GM18517 (cell line): ENCODE measurements around the gene POU2AF3.

Source experiments
- ATAC-seq: cut with Tn5 transposase; IDR thresholded peaks from one replicate; pipeline ENCODE4 v1.9.1; 2021; ENCODE audit warnings: mild to moderate bottlenecking, moderate library complexity; ENCODE audit not compliant: unreplicated experiment

The POU2AF3 gene

GRCh38 chr11:111351374-111352055, 53.2 kb downstream of the POU2AF3 start:
- ATAC-seq: no peak

GRCh38 chr11:111352231-111352746, 53.9 kb downstream of the POU2AF3 start:
- ATAC-seq: no peak

- no peak for ATAC-seq
Measured at GRCh38 chr11:111352935-111353710, 54.8 kb downstream of the POU2AF3 start.

DNA sequence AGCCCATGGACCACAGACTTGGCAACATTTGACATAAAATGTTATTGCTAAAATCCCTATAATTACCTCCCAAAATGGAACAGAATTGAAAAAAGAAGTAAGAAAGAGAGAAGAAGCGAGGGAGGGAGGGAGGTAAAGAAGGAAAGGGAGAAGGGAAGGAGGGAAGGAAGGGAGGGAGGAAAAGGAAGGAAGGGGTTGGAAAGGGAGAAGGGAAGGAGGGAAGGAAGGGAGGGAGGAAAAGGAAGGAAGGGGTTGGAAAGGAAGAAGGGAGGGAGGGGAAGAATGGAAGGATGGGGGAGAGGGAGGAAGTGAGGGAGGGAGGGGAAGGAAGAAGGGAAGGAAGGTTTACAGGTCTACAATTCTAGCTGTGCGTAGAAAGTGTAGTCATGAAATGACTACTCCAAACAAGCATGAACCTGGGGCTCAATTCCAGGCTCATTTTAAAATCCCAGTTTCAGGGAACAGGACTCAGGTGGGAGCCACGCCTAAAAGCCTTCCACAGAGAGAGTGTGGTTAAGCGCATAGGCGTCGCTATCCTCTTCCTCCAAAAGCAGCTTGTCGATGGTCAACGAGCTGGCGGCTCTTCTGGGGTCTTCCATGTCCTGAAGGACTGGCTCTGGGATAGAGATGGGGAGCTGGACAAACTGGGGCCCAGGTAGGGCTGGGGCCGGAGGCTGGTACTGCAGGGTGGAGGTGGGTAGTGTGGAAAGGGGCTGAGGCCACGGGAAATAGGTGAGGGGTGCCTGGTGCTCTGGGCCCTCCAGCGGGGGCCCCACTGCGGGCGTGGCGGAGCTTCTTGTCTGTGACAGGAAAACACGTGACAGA, 55.6 kb downstream of the POU2AF3 start:
- ATAC-seq: no peak

DNA sequence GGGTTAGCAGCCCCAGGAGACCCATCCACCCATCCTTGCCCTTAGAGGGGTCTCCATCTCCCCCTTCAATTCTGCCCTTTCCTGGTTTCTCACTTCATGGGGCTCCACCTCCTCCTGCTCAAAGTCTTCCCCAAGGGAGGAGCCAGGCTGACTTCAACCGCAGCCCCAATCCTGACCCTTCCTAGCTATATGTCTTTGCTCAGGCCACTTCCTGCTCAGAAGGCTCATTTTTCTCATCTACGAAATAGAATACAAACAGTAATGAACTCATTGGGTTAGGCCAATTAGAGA, 56.2 kb downstream of the POU2AF3 start:
- no peak for ATAC-seq

- ATAC-seq: no peak
Measured at GRCh38 chr11:111355101-111355500, 56.8 kb downstream of the POU2AF3 start.

GRCh38 chr11:111355956-111356659, 57.8 kb downstream of the POU2AF3 start:
- no peak for ATAC-seq

DNA sequence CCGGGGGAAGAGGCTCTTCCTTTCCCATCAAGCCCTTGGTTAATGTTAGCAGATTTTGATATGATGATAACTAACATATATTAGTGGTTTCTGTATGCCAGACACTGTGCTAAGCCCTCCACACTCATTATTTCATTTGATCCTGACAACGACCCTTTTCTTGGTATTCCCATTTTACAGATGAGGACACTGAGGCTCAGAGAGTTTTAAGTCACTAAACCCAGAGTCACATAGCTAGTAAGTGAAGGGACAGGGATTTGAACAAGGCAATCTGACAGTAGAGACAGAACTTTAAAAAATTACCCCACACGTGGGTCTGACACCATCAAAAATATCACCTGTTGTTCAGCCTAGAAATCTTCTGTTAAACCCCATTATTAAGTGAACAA, 58.3 kb downstream of the POU2AF3 start:
- no peak for ATAC-seq

DNA sequence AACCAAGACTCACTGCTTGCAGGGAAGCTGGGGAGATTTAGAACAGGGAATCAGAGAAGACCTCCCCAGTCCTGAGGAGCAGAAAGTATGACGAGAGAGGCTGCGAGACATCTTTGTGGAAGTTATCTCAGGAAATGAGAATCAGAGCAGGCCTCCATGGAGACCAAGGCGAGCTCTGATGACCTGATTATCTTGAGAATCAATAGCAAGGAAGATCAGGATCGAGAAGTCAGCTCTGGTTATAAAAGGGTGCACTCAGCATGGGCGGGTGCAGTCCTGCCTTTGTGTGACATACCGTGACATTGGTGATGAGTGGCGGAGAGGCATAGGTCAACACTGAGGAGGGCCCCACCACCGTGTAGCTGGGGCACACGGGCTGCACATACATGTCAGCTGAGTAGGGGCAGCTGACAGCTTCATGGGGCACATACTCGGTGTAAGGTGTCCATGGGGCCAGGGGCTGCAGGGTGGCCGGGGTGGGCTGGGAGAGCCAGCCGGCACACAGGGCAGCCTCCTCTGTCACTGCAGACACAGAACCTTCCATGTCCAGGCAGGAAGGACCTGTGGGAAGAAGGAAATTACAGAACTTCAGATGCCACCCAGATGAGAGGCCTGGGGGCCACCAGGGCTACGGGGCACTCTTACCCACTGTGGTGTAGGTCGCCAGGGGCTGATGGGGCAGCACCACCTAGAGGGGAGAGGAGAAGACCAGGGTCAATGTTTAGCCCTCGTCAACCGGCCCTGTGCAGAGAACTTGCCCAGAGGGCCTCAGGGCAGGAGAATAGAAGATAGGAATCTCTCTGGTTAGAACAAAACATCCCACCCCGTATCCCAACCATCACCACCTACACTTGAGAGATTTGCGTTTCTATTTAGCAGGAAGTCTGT, 59.0 kb downstream of the POU2AF3 start:
- no peak for ATAC-seq
